GM12878 (cell line): ENCODE results near the gene DNAJC22. TPM values are rescaled to one million over a fixed set of nuclear protein-coding genes. Genes with fewer than 3 reads are reported as not detected.

Source experiments
- ATAC-seq: fragments of 200-7000 bp; cut with Tn5 transposase; 3 replicates; pipeline ENCODE4 v1.9.1; 2020; ENCODE audit warnings: mild to moderate bottlenecking, moderate library complexity
- BruUV-seq: library from RNA; stranded (reverse); fragments of 400-500 nt; replicated peaks from 2 replicates; lab custom pipeline; 2021; lab: Mats Ljungman, UMichigan
- CTCF ChIA-PET: fragments of 300-600 bp; sonication (Branson Sonifier 250); formaldehyde crosslinking; extraction: SDS; loops from one replicate; lab custom pipeline; 2021; ENCODE audit warnings: inconsistent platforms; lab: Yijun Ruan, JAX
- POLR2A ChIA-PET: fragments of 350-600 bp; formaldehyde crosslinking; extraction: SDS; loops from one replicate; lab custom pipeline; 2021; ENCODE audit warnings: inconsistent platforms; lab: Charles Lee
- RAD21 ChIA-PET: fragments of 300-600 bp; sonication (Branson Sonifier 250); formaldehyde crosslinking; loops from one replicate; lab custom pipeline; 2023; ENCODE audit warnings: antibody characterized with exemption; ENCODE audit not compliant: unreplicated experiment; lab: Charles Lee
- SMC1A ChIA-PET: fragments of 300-600 bp; sonication (Branson Sonifier 250); formaldehyde crosslinking; loops from one replicate; lab custom pipeline; 2023; ENCODE audit not compliant: unreplicated experiment, uncharacterized antibody; lab: Charles Lee
- DNase-seq: peaks from one replicate; pipeline ENCODE4 v3.0.0-alpha.2; 2011; ENCODE audit warnings: low read depth, low spot score
- FAIRE-seq: peaks from 3 replicates; lab custom pipeline; 2011; peaks lifted over from hg19 to GRCh38; lab: Jason Lieb, UNC
- H2AFZ ChIP-seq: 2 replicates; pipeline ENCODE4 v1.6.0; 2011; ENCODE audit warnings: low read depth, low read length, control low read depth; ENCODE audit not compliant: control insufficient read depth
- H3K27ac ChIP-seq: 2 replicates; pipeline ENCODE4 v1.5.1; 2011; ENCODE audit warnings: control low read depth; ENCODE audit not compliant: control insufficient read depth, insufficient read depth
- H3K27me3 ChIP-seq, 2 experiments: replicated peaks in 1 of 2; 2 replicates each; pipeline versions ENCODE4 v1.6.0 to v1.6.1; 2011; ENCODE audit warnings: low read length in 1 of 2; ENCODE audit not compliant: control insufficient read depth in 2 of 2, insufficient read depth in 2 of 2
- H3K36me3 ChIP-seq, 2 experiments: 2 replicates each; pipeline ENCODE4 v1.5.1; 2011; ENCODE audit warnings: low read length in 1 of 2; ENCODE audit not compliant: control insufficient read depth in 2 of 2, insufficient read depth in 2 of 2
- H3K4me1 ChIP-seq: 2 replicates; pipeline ENCODE4 v1.6.1; 2011; ENCODE audit warnings: mild to moderate bottlenecking, low read length, moderate library complexity, mixed read lengths; ENCODE audit not compliant: control insufficient read depth, insufficient read depth
- H3K4me2 ChIP-seq: 2 replicates; pipeline ENCODE4 v1.6.0; 2011; ENCODE audit warnings: control low read depth; ENCODE audit not compliant: control insufficient read depth, insufficient read depth
- H3K4me3 ChIP-seq: fragments of 200-600 bp; sonication (generic); 2 replicates; pipeline ENCODE4 v1.5.1; 2016
- H3K79me2 ChIP-seq: 2 replicates; pipeline ENCODE4 v1.6.0; 2011; ENCODE audit warnings: low read length; ENCODE audit not compliant: control insufficient read depth, insufficient read depth
- H3K9ac ChIP-seq: 2 replicates; pipeline ENCODE4 v1.8.0; 2011; ENCODE audit warnings: low read length, control low read depth, mixed read lengths; ENCODE audit not compliant: control insufficient read depth, insufficient read depth
- H3K9me3 ChIP-seq: replicated peaks from 3 replicates; pipeline ENCODE4 v1.5.1; 2011; ENCODE audit warnings: mild to moderate bottlenecking, low read length; ENCODE audit not compliant: control insufficient read depth, insufficient read depth
- H4K20me1 ChIP-seq: 2 replicates; pipeline ENCODE4 v1.6.0; 2011; ENCODE audit not compliant: control insufficient read depth, insufficient read depth
- MTA3 ChIP-seq: IDR thresholded peaks from 2 replicates; pipeline ENCODE4 v1.6.1; 2012; ENCODE audit warnings: low read length, inconsistent platforms, borderline replicate concordance
- PAX8 ChIP-seq: fragments of 450-650 bp; IDR thresholded peaks from 2 replicates; pipeline ENCODE4 v1.6.1; 2017; ENCODE audit warnings: mild to moderate bottlenecking, moderate library complexity
- RFX5 ChIP-seq: IDR thresholded peaks from 2 replicates; pipeline ENCODE4 v1.6.1; 2011; ENCODE audit warnings: low read depth, low read length, improper control_type of control experiment
- SIN3A ChIP-seq: IDR thresholded peaks from 2 replicates; pipeline ENCODE4 v1.6.1; 2012; ENCODE audit warnings: low read depth, low read length, improper control_type of control experiment
- TCF3 ChIP-seq: IDR thresholded peaks from 2 replicates; pipeline ENCODE4 v1.6.1; 2012; ENCODE audit warnings: low read depth, mild to moderate bottlenecking, low read length, borderline replicate concordance; ENCODE audit not compliant: insufficient read depth
- ZNF622 ChIP-seq: fragments of 450-650 bp; IDR thresholded peaks from 2 replicates; pipeline ENCODE4 v1.6.1; 2017; ENCODE audit warnings: mild to moderate bottlenecking, inconsistent platforms
- ZZZ3 ChIP-seq: IDR thresholded peaks from 2 replicates; pipeline ENCODE4 v1.6.1; 2011; ENCODE audit warnings: low read depth; ENCODE audit not compliant: control insufficient read depth, insufficient read length
- WGBS: methylation state at CpG from one replicate; pipeline ENCODE4 v1.1.6; 2016; ENCODE audit warnings: low lambda C conversion rate; ENCODE audit not compliant: insufficient replicate concordance, insufficient coverage; ENCODE audit errors: missing lambda C conversion rate; 5-methylcytosine and 5-hydroxymethylcytosine counted together
- in situ Hi-C: fragments of 300-500 bp; cut with MboI; formaldehyde crosslinking; loops from 9 replicates; pipeline ENCODE4 v1.14.3; 2018; ENCODE audit warnings: mixed read lengths
- intact Hi-C: fragments of 100-400 bp; cut with micrococcal nuclease; formaldehyde crosslinking; loops from one replicate; pipeline ENCODE4 v1.14.2; 2022; ENCODE audit not compliant: unreplicated experiment
- polyA plus RNA-seq, 11 experiments: library from polyadenylated mRNA; depleted of rRNA in 4 of 11; unstranded in 6 of 11; stranded (reverse) in 5 of 11; fragments of >200 nt; fragmentation: Nextera tagmentation in 4 of 11; fragmentation: Illumina TruSeq in 1 of 11; extraction: Ambion mirVana in 4 of 11; extraction: Trizol in 1 of 11; gene quantifications; 1 replicate in 1 of 11; 2 replicates in 10 of 11; pipeline versions ENCODE4 v1.2.1 to v1.2.3, GENCODE V29; 2011 to 2016; ENCODE audit warnings: inconsistent platforms in 2 of 11, missing spikeins in 2 of 11, low read depth in 1 of 11
- total RNA-seq, 4 experiments: library from RNA; depleted of rRNA in 3 of 4; stranded (reverse); fragments of >200 nt in 3 of 4; fragmentation: Illumina TruSeq in 1 of 4; extraction: Trizol in 1 of 4; gene quantifications; 2 replicates each; pipeline versions ENCODE4 v1.2.1 to v1.2.3, GENCODE V29; 2013 to 2021
- TF ChIP-seq, protein P1 (sequence below): fragments of 450-650 bp; formaldehyde crosslinking; IDR thresholded peaks from 2 replicates; pipeline ENCODE4 v1.5.0; 2022; ENCODE audit warnings: mild to moderate bottlenecking, missing genetic modification characterization
- TF ChIP-seq, protein P2 (sequence below): IDR thresholded peaks from 2 replicates; pipeline ENCODE4 v1.6.1; 2011; ENCODE audit warnings: mild to moderate bottlenecking, low read depth, low read length, moderate library complexity; ENCODE audit not compliant: insufficient replicate concordance
- TF ChIP-seq, protein P3 (sequence below): IDR thresholded peaks from 2 replicates; pipeline ENCODE4 v1.6.1; 2011; ENCODE audit warnings: borderline replicate concordance, low read depth, mild to moderate bottlenecking, moderate library complexity, mixed read lengths, low read length; ENCODE audit not compliant: insufficient read depth; ENCODE audit errors: extremely low read length

DNAJC22 gene
- total and polyA plus RNA-seq, 10 of the 15 experiments (the other 5 are each of a cell fraction or from before 2014, with no cell fraction given) = 0.06 to 0.61 (median 0.13) TPM; not detected in 3

DNA sequence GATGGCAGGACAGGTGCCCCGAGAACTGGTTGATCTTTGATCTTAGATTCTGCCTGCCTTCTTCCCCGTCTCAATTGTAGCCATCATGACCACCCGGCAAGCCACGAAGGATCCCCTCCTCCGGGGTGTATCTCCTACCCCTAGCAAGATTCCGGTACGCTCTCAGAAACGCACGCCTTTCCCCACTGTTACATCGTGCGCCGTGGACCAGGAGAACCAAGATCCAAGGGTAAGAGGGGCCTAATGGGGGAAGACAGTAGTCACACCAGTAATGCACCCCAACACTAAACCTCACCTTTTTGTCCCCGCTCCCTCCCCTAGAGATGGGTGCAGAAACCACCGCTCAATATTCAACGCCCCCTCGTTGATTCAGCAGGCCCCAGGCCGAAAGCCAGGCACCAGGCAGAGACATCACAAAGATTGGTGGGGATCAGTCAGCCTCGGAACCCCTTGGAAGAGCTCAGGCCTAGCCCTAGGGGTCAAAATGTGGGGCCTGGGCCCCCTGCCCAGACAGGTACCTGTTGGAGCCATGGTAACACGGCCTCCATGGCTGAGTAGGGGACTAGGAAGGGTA is 23.1 kb upstream of the DNAJC22 start (continued):
- TF ChIP-seq, protein P1, sequence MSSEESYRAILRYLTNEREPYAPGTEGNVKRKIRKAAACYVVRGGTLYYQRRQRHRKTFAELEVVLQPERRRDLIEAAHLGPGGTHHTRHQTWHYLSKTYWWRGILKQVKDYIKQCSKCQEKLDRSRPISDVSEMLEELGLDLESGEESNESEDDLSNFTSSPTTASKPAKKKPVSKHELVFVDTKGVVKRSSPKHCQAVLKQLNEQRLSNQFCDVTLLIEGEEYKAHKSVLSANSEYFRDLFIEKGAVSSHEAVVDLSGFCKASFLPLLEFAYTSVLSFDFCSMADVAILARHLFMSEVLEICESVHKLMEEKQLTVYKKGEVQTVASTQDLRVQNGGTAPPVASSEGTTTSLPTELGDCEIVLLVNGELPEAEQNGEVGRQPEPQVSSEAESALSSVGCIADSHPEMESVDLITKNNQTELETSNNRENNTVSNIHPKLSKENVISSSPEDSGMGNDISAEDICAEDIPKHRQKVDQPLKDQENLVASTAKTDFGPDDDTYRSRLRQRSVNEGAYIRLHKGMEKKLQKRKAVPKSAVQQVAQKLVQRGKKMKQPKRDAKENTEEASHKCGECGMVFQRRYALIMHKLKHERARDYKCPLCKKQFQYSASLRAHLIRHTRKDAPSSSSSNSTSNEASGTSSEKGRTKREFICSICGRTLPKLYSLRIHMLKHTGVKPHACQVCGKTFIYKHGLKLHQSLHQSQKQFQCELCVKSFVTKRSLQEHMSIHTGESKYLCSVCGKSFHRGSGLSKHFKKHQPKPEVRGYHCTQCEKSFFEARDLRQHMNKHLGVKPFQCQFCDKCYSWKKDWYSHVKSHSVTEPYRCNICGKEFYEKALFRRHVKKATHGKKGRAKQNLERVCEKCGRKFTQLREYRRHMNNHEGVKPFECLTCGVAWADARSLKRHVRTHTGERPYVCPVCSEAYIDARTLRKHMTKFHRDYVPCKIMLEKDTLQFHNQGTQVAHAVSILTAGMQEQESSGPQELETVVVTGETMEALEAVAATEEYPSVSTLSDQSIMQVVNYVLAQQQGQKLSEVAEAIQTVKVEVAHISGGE = no peak
- TF ChIP-seq TCF3 = no peak
- TF ChIP-seq ZNF622 = no peak
- TF ChIP-seq RFX5 = no peak

DNA sequence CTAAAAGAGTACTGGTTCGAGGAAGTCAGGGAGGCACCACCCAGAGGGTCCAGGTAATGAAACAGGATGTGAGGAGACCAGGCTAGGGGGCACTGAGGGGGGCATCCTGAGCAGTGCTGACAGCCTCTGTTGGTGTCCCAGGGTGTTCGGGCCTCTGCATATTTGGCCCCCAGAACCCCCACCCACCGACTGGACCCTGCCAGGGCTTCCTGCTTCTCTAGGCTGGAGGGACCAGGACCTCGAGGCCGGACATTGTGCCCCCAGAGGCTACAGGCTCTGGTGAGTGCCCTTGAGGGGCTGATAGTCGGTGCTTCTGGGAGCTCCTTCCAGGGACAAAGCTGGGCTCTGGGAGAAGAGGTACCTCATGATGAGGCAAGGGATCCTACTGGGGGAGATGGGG is 21.1 kb upstream of the DNAJC22 start:
- H3K36me3 ChIP-seq = peaks cover 5 to 16% of the 10 kb centered on the region in 2 experiments; a peak in 3 of 4 replicates
- TF ChIP-seq MTA3 (no peak), ZZZ3 (no peak), SIN3A (no peak), PAX8 (no peak)
- TF ChIP-seq, protein P2, sequence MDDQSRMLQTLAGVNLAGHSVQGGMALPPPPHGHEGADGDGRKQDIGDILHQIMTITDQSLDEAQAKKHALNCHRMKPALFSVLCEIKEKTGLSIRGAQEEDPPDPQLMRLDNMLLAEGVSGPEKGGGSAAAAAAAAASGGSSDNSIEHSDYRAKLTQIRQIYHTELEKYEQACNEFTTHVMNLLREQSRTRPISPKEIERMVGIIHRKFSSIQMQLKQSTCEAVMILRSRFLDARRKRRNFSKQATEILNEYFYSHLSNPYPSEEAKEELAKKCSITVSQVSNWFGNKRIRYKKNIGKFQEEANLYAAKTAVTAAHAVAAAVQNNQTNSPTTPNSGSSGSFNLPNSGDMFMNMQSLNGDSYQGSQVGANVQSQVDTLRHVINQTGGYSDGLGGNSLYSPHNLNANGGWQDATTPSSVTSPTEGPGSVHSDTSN = no peak
- TF ChIP-seq, protein P3, sequence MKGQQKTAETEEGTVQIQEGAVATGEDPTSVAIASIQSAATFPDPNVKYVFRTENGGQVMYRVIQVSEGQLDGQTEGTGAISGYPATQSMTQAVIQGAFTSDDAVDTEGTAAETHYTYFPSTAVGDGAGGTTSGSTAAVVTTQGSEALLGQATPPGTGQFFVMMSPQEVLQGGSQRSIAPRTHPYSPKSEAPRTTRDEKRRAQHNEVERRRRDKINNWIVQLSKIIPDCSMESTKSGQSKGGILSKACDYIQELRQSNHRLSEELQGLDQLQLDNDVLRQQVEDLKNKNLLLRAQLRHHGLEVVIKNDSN = no peak
- no peaks in the 10 kb centered on the region for H4K20me1 ChIP-seq
- ChIA-PET POLR2A (interaction anchor here (0.6 kb wide), 1 partner anchor 184 kb away, joined by 5 read pairs; no protein-coding TSS in a partner anchor), CTCF (interaction anchor here (0.5 to 5.5 kb wide), 5 partner anchors 17 to 90 kb away, joined by 4 to 37 read pairs (median 16); partner anchors contain the start of gene DNAJC22), SMC1A (interaction anchor here (0.6 to 1.0 kb wide), 2 partner anchors 28 to 40 kb away, joined by 3 read pairs; no protein-coding TSS in a partner anchor), RAD21 (no interaction called here)
- H2AFZ ChIP-seq = no peak overlapping the region
- H3K4me1 ChIP-seq = peaks cover 9% of the 10 kb centered on the region
- H3K27me3 ChIP-seq = no peaks in the 10 kb centered on the region
- 88% methylated on average over 6 of the region's 6 CpGs for WGBS
- DNase-seq = no peak
- no peak overlapping the region for H3K4me2 ChIP-seq
- intact Hi-C loops = no loop called here
- H3K79me2 ChIP-seq = peaks cover 10% of the 10 kb centered on the region
- no peak overlapping the region for H3K27ac ChIP-seq
- no TSS peak for BruUV-seq
- H3K9ac ChIP-seq = no peak overlapping the region
- H3K4me3 ChIP-seq = no peak overlapping the region
- in situ Hi-C loops = no loop called here
- H3K9me3 ChIP-seq = no peaks in the 10 kb centered on the region
- no peak for FAIRE-seq
- no peak for ATAC-seq
